Thyroid gland (tissue), 4 donors: ENCODE results near the gene ATXN7. TPM values are rescaled to one million over a fixed set of nuclear protein-coding genes. Genes with fewer than 3 reads are reported as not detected.
A peak's percentile ranks its signal among the peaks of the same experiment; 100 is the strongest.

Experiments used
- DNase-seq, 2 donors: peaks; one replicate each; pipeline ENCODE4 v3.0.0-alpha.2; 2019
- H3K27ac ChIP-seq, 3 donors: fragments of 200-600 bp; sonication (generic); 1 replicate in 2 of 3; 2 replicates in 1 of 3; pipeline ENCODE4 v1.5.1; 2016 to 2019; ENCODE audit warnings: mild to moderate bottlenecking in 1 of 3, moderate library complexity in 1 of 3
- H3K27me3 ChIP-seq: fragments of 200-600 bp; sonication (generic); one replicate; pipeline ENCODE4 v1.5.1; 2019
- H3K36me3 ChIP-seq, 2 donors: fragments of 200-600 bp; sonication (generic); one replicate each; pipeline ENCODE4 v1.5.1; 2016 to 2019
- H3K4me1 ChIP-seq, 2 donors: fragments of 200-600 bp; sonication (generic); one replicate each; pipeline ENCODE4 v1.5.1; 2017 to 2019
- H3K4me3 ChIP-seq, 3 donors: fragments of 200-600 bp; sonication (generic); replicated peaks in 1 of 3; 1 replicate in 2 of 3; 2 replicates in 1 of 3; pipeline ENCODE4 v1.5.1; 2016; ENCODE audit warnings: mild to moderate bottlenecking in 1 of 3
- H3K9me3 ChIP-seq: fragments of 200-600 bp; sonication (generic); one replicate; pipeline ENCODE4 v1.5.1; 2017
- CTCF ChIP-seq, 6 experiments: fragments of 200-600 bp in 3 of 6; fragments of 450-650 bp in 3 of 6; sonication (generic) in 3 of 6; IDR thresholded peaks; one replicate each; pipeline ENCODE4 v1.5.1; 2016 to 2019; ENCODE audit warnings: antibody characterized with exemption in 6 of 6, mild to moderate bottlenecking in 2 of 6, inconsistent platforms in 1 of 6, moderate library complexity in 1 of 6
- POLR2A ChIP-seq, 2 donors: fragments of 450-650 bp; IDR thresholded peaks; one replicate each; pipeline ENCODE4 v1.6.1; 2017; ENCODE audit warnings: antibody characterized with exemption in 2 of 2, mild to moderate bottlenecking in 2 of 2, moderate library complexity in 1 of 2
- WGBS, 2 donors: methylation state at CpG; one replicate each; pipeline ENCODE4 v1.1.5; 2017; 5-methylcytosine and 5-hydroxymethylcytosine counted together
- intact Hi-C: fragments of 100-400 bp; cut with DNase I; formaldehyde crosslinking; loops from one replicate; pipeline ENCODE4 v1.15.1; 2023
- total RNA-seq, 4 donors: library from RNA; depleted of rRNA; stranded (reverse); fragments of >200 nt; gene quantifications; one replicate each; pipeline ENCODE4 v1.2.3, GENCODE V29; 2016

ATXN7 gene
- total RNA-seq, 4 donors from 2014 or later = 23.2 to 51.8 (median 33.8) TPM

- TF ChIP-seq POLR2A (IDR thresholded peaks at IDR 0.05) (no peak), CTCF (IDR thresholded peaks at IDR 0.05) (peak; percentile 64 to 90 (median 76))
- Histone ChIP-seq H3K27ac (no peak overlapping the region), H3K4me1 (no peaks in the 10 kb centered on the region), H3K9me3 (no peaks in the 10 kb centered on the region), H3K36me3 (no peaks in the 10 kb centered on the region), H3K4me3 (no peak overlapping the region), H3K27me3 (no peaks in the 10 kb centered on the region)
- DNase-seq = peak; percentile 59 to 64
- 25 to 26% methylated on average over 10 of the region's 10 CpGs for WGBS, 2 donors
- intact Hi-C loops = loop anchor here (5.0 kb wide), 1 partner anchor 466 kb away; no protein-coding TSS in a partner anchor
Measured at GRCh38 chr3:63818282-63819150, 45.2 kb upstream of the ATXN7 start.

GRCh38 chr3:63819151-63819398 lies 44.6 kb upstream of the ATXN7 start, which contains the start of gene C3orf49:
TSS of gene C3orf49 (plus strand) at chr3:63819299. CDS start at chr3:63819472, 173 bp downstream.
- intact Hi-C loops = loop anchor here (5.0 kb wide), 1 partner anchor 467 kb away; no protein-coding TSS in a partner anchor
- Histone ChIP-seq H3K27me3 (no peaks in the 10 kb centered on the region), H3K4me3 (no peak within 1 kb of the TSS), H3K36me3 (no peaks in the 10 kb centered on the region), H3K4me1 (no peaks in the 10 kb centered on the region), H3K9me3 (no peaks in the 10 kb centered on the region), H3K27ac (no peak within 1 kb of the TSS)
- WGBS, 2 donors = 98 to 100% methylated on average over 1 of the region's 1 CpG
- TF ChIP-seq POLR2A (IDR thresholded peaks at IDR 0.05) (no peak), CTCF (IDR thresholded peaks at IDR 0.05) (no peak)
- no peak for DNase-seq

- WGBS, 2 donors = 87 to 90% methylated on average over 4 of the region's 4 CpGs
Measured at GRCh38 chr3:63824309-63824708, 39.4 kb upstream of the ATXN7 start.

GRCh38 chr3:63830526-63830925 lies 33.1 kb upstream of the ATXN7 start:
- Histone ChIP-seq H3K9me3 (no peaks in the 10 kb centered on the region), H3K4me1 (no peaks in the 10 kb centered on the region), H3K27ac (no peak overlapping the region), H3K4me3 (no peak overlapping the region), H3K36me3 (peaks cover 18% of the 10 kb centered on the region in 2 donors), H3K27me3 (no peaks in the 10 kb centered on the region)
- TF ChIP-seq CTCF (IDR thresholded peaks at IDR 0.05) = no peak
- no peak for TF ChIP-seq POLR2A (IDR thresholded peaks at IDR 0.05)
- no peak for DNase-seq
- WGBS, 2 donors = 91 to 95% methylated on average over 6 of the region's 6 CpGs
- intact Hi-C loops = no loop called here

More at GRCh38 chr3:63824309-63824708, 39.4 kb upstream of the ATXN7 start:
- no peaks in the 10 kb centered on the region for H3K9me3 ChIP-seq
- no peak overlapping the region for H3K4me3 ChIP-seq
- no peaks in the 10 kb centered on the region for H3K27me3 ChIP-seq
- no peaks in the 10 kb centered on the region for H3K4me1 ChIP-seq
- TF ChIP-seq CTCF (IDR thresholded peaks at IDR 0.05) (no peak), POLR2A (IDR thresholded peaks at IDR 0.05) (no peak)
- H3K27ac ChIP-seq = no peak overlapping the region
- no peaks in the 10 kb centered on the region for H3K36me3 ChIP-seq
- no peak for DNase-seq
- intact Hi-C loops = no loop called here

- Histone ChIP-seq H3K4me1 (no peaks in the 10 kb centered on the region), H3K36me3 (peaks cover 18 to 23% of the 10 kb centered on the region in 2 donors), H3K27me3 (no peaks in the 10 kb centered on the region), H3K27ac (no peak overlapping the region), H3K9me3 (no peaks in the 10 kb centered on the region), H3K4me3 (no peak overlapping the region)
- TF ChIP-seq CTCF (IDR thresholded peaks at IDR 0.05) = no peak
- no peak for TF ChIP-seq POLR2A (IDR thresholded peaks at IDR 0.05)
- intact Hi-C loops = no loop called here
- no peak for DNase-seq
- WGBS, 2 donors = 93 to 94% methylated on average over 6 of the region's 6 CpGs
Measured at GRCh38 chr3:63832395-63832794, 31.3 kb upstream of the ATXN7 start.
